SH-SY5Y (cell line): ENCODE results near the gene CRADD.

Experiments used
- GATA2 ChIP-seq: IDR thresholded peaks from 2 replicates; pipeline ENCODE4 v1.6.1; 2011; ENCODE audit warnings: mild to moderate bottlenecking, low read depth, low read length
- GATA3 ChIP-seq: IDR thresholded peaks from 2 replicates; pipeline ENCODE4 v1.6.1; 2011; ENCODE audit warnings: low read depth, mild to moderate bottlenecking, low read length, moderate library complexity

DNA sequence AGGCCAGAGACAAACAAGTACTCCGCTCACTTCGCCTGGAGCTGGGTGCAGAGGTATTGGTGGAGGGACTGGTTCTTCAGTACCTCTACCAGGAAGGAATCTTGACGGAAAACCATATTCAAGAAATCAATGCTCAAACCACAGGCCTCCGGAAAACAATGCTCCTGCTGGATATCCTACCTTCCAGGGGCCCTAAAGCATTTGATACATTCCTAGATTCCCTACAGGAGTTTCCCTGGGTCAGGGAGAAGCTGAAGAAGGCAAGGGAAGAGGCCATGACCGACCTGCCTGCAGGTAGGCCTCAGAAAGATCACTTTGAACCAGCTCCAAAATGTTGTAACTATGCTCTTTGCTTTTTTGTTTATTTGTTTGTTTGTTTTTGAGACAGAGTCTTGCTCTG lies 1.6 kb downstream of the CRADD start:
- TF ChIP-seq GATA2 (no peak), GATA3 (no peak)
